ENCODE measurements around the gene SPDYE4.

Gene SPDYE4

DNA sequence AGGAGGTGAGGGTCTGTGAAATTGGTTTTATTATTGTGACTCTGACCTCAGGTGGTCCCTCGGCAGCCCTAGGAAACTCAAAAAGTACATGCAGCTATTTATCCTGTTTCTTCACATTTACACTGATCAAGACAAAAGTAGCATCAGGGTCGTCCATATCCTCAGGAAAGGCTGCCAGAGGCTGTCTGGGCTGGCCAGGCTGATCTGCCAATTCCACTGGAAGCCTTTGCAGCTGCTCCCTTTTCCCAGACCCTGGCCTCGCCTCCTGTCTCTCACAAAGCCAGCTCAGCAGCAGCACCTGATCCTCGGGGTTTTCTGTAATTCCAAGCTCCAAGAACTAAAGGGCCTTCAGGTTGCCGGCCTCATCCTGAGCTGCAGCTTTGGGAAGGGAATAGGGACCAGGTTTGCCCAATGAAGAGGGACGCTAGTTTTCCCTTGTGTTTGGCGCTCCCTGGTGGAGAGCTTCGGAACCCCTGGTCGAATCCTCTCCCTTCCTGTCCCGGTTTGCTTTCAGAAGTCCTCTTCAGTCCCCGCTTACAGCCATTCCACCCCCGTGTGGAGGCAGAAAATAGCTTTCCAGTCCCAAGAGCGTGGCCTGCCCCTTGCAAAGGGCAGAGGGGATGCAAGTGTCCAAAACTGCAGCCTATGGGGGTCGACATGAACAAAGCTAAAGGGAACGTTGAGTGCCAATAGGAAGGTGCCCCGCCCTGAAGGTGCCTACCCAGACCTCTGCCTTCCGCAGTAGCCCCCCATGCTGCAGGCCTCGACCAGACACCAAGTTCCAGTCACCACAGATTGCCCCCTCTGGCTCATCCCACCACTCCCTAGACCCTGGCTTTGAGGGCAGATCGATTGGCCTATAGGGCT is 27.4 kb upstream of the SPDYE4 start:
- peak; percentile 70 for DNase-seq (ENCODE audit: low read depth)

DNA sequence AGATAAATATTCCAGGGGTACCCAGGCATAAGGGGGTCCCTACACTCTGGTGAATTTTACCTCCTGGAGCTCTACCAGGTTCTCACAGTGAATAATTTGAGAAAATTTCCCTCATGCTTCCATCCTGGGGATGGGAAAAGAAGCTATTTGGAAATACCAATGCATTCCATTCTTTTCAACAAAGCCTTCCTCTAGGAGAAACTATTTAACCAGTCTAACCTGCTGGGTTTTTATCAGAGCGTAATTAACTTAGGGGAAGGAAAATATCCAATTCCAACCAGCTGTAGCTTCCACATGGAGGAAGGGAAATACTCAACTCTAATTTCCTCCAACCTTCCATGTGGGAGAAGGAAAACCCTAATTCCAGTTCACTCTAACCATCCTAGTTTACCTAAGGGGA is 23.8 kb upstream of the SPDYE4 start:
- DNase-seq (ENCODE audit: low read depth) = no peak

DNA sequence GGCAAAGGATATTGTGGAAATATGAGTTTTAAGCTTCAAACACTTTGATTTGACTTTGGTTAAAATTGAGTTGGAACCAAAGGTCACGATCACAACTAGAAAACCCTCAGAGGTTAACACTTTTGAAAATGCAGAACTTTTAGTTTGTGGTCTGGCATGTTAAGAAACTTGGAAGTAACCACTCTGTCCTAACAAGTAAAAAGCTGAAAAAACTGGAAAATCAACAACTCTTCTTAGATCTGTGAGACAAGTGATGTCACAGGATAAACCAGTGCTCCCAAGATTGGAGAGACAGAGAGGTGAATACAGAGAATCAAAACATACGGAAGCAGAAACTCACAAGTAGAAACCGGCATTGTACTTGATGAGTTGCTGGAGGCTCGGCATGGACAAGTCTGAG is 23.4 kb upstream of the SPDYE4 start:
- DNase-seq (ENCODE audit: low read depth) = no peak

DNA sequence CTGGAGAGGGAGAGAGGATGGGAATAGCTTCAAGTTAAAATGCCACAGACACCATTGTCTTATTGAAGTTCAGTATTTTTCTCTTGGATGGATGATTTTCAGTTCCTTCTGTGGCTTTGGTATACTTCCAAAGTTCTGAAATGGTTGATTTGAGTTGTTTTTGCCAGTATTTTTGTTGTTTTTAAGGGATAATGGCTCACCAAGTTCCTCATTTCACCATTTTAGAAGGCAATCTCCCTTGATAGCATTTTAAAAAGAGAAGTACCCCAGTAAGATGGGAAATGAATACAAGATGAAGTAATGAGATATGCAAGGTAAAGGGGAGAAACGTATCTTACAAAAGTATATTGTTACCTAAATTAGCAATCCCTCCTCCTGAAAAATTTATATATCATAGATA is 18.5 kb upstream of the SPDYE4 start:
- DNase-seq (ENCODE audit: low read depth) = no peak

DNA sequence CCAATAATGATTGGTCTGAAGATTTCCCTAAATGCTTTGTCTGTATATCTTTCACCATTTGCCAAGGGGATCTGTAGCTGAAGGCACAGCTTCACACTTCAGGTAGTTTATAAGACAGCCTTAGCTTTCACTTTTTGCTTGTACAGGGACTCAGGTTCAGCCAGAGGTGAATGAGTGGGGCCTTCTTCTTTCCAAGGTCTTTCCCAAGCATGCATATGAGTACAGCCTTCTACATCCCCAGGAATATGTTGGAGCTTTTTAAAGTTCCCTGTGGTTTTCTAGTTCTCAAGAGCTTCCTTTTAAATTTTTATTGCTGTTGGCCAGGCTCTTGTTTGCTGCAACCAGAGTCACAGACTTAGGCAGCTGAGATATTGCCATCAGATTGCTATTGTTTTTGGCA is 17.9 kb upstream of the SPDYE4 start:
- no peak for DNase-seq (ENCODE audit: low read depth)

DNA sequence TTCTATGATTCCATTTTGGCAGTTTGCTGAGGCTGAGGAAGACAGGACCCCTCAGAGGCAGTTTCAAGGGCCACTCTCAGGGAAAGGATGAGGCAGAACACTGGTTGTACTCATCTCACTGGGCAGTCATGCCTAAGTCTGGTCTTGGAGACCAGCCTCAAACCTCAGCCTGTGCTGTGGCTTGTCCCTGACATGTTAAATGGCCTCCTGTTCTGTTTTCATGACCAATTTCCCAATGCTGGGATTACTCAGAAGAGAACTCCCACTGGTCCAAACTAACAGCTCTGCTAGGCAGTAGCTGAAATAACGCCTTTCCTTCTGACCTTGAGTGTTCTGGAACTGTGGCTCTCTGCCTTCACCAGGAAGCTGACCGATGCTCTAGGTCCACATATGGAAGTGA is 8.4 kb upstream of the SPDYE4 start:
- DNase-seq (ENCODE audit: low read depth) = no peak

DNA sequence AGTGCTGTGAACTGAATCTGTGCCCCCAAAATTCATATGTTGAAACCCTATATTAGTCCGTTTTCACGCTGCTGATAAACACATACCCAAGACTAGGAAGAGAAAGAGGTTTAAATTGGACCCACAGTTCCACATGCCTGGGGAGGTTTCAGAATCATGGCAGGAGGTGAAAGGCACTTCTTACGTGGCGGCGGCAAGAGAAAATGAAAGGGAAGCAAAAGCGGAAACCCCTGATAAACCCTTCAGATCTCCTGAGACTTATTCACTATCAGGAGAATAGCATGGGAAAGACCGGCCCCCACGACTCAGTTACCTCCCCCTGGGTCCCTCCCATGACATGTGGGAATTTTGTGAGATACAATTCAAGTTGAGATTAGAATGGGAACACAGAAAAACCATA is 3.7 kb upstream of the SPDYE4 start:
- DNase-seq (ENCODE audit: low read depth) = no peak

DNA sequence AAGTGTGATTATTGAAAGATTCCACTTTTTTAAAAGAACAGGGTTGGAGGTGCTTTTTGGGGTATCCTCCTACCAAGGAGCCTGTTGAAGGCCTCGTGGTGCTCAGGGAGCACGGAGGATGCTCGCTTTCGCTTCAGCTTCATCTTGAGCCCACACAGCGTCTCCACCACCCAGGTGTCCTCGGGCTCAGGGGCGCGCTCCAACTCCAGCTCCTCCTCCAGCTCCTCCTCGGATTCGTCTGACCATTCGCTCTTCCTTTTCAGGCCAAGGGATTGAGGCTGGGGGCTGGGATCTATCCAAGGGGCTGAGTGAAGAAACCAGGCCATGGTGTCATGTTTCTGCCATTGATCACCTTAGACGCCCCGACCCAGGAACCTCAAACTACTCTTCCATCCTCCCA is 1.2 kb downstream of the SPDYE4 start:
- DNase-seq (ENCODE audit: low read depth) = no peak

DNA sequence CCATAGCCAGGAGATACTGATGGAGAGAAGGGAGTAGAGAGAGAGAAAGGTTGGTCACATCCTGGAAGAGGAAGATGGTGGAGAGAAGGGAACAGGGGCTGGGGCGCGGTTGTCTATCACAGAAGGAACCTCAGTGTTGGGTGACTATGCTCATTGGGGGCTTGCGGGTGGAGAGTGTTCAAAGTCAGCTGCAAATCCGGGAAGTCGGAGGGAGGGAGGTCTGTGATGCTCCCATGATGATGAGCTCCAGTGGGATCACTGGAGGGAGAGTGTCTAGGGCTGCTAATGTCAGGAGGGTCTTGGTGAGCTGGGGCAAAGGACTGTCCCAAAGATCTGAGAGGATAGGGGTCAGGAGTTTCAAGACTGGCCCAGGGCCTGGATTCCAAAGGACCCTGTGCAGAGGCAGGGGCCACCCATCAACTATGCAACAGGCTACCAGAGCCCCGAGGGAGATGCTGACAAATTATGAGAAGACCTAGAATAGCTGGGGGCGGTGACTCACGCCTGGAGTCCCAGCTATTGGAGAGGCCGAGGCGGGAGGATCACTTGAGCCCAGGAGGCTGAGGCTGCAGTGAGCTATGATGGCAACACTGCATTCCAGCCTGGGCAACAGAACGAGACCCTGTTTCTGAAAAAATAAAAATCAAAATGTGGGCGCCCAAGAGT is 2.6 kb downstream of the SPDYE4 start:
- DNase-seq (ENCODE audit: low read depth) = no peak

DNA sequence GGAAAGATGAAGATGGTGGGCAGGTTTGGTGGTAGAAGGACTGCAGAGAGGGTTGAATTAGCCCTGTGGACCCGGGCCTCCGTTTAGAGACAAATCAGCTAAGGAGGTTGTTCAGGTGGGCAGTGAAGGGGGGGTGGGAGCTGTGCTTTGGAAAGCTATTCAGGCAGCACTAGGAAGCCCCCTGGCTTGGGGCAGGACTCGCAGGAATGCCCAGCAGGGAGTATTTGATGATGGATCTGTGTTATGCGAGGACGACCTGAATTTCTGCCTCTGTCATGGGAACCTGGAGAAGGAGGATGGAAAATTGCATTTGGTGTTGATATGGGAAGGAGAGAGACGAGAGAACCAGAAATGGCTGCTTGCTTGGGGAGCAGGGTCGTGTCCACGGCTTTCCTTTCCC is 3.5 kb downstream of the SPDYE4 start:
- no peak for DNase-seq (ENCODE audit: low read depth)

DNA sequence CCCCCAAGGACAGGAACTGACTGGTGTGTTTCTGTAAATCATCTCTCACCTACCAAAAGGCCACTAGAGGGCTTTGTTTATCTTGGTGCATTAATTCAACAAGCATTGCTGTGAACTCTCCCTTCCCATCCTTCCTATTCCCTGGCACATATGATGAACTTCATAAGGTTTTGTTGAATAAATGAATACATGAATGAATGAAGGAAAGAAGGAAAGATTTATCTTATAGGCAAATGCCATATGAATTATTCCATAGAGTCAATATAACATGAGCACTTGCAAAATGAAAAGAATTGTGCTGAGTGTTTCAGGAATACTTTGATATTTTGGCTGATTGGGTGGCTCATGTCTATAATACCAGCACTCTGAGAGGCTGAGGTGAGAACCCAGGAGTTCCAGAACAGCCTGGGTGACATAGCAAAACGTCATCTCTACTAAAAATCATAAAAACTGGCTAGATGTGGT is 4.3 kb downstream of the SPDYE4 start:
- peak; percentile 29 for DNase-seq (ENCODE audit: low read depth)

DNA sequence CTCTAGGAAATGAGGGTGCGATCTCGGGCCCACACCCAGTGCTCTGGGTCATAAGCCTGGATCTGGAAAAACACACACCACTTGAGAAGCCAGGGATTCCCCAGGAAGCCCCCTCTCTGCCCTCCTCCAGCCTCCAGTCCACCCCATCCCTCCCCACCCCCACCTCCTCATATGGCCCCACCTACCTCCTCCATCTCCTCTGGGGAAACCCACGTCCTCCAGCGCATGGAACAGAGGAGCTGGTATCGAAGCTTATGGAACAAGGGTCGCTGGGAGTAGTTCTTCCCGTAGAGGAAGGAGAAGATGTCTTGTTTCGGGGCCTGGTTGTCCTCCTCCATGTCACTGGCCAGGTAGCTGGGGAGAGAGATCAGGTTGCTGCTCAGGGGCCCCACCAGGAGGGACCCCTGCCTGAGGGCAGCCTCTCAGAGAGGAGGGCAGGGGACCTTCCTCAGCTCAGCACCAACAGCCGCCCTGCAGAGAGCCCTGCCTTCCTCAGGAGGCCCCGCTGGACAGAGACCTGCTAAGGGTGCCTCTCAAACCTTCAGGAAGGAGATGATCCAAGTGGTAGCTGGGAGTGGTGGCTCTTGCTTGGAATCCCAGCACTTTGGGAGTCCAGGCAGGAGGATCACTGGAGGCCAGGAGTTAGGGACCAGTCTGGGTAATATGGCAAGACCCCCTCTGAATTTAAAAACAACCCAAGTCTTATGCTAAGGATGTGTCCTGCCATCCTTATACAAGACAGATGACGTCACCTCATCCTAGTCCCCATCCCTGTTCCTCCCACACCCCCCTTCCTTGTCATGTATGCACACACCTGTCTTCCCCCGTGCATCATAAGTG is 5.0 kb downstream of the SPDYE4 start:
- DNase-seq (ENCODE audit: low read depth) = no peak

DNA sequence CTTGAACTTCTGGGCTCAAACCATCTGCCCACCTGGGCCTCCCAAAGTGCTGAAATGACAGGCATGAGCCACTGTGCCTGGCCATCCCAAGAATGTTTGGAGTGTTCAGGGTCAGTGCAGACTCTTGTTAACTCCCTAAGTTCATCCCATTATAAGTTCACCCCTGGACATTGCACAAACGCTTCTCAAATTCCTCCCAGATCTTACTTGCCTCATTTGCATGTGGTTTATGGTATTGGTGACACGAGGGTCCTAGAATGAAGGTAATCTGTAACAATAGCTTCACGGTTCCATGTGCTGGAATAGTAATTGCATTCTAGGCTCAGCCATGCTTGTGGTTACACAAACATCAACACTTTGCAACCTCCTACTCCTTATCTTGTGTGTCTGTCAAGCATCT is 8.7 kb downstream of the SPDYE4 start:
- no peak for DNase-seq (ENCODE audit: low read depth)

DNA sequence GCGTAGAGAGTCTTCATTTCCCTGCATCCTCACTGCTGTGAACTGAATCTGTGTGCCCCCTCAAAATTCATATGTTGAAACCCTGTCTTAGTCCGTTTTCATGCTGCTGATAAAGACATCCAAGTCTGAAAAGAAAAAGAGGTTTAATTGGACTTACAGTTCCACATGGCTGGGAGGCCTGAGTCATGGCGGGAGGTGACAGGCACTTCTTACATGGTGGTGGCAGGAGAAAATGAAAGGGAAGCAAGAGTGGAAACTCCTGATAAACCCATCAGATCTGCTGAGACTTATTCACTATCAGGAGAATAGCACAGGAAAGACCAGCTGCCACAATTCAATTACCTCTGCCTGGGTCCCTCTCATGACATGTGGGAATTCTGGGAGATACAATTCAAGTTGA is 10.6 kb downstream of the SPDYE4 start:
- DNase-seq (ENCODE audit: low read depth) = no peak

DNA sequence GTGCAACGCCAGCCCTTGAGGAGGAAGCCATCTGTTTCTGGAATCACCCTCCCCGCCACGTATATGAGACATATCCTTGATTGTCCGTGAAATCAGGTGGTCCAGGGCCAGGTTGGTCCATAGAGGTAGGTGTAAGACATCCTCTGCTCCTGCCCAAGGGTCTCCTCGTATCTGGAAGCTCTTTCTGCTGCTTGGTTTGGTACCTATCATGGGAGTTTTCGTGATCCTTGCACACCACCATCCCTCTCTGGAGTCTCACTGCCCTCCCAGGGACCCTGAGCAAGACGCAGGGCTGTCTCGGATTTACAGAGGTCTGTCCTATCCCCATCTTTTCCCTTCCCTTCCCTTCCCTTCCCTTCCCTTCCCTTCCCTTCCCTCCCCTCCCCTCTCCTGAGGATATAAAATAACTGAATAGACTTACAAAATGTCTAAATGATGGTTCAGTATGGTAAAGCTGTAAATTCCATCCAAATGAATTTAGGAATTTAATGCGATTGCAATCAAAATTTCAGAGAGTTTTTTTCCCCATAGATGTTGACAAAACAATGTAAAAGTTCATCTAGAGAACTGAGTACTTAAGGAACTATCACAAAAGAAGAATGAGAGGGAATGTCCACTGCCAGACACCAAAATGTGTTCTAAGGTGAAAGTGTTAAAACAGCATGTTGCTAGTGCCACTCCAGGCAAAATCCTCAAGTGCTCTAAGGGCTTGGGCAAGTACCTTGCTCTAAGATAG is 11.7 kb downstream of the SPDYE4 start:
- DNase-seq (ENCODE audit: low read depth) = peak; percentile 25

DNA sequence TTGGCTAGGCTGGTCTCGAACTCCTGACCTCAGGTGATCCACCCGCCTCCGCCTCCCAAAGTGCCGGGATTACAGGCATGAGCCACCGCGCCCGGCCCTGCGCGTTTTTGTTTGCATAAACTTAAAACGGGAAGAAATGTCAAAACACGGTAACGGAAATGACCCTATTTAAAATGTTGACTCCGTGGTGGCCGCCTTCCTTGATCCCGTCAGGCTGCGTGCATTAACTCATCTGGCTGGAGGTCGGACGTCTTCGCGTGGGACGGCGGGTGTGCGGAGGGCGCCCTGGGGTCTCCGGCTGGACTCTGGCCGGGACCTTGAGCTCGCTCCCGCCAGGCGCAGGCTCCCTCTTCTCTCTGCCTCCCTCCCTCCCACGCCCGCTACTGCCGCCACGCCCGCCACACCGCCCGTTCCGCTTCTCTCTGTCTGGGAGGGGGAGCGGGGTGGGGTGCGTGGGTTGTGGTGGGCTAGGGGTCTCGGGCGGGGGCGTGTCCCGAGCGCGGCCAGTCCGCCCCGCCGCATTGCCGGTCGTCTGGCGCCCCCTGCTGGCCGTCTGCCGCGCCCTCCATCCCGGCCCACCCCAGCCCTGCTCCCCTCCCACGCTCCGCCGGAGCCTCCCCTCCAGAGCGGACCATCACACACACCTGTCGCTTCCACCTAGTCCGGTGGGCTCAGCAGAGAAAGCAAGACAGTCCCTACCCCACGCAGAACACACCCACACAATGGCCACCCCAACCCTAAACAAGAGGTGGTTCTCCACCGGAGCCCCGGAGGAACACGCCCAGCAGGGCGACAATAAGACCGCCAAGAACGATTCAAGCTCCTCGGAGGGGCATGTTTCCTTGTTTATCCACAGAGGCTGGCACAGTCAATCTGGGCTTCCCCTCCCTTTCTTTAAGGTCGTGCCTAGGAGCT is 12.5 kb downstream of the SPDYE4 start:
- DNase-seq (ENCODE audit: low read depth) = peak; percentile 59

DNA sequence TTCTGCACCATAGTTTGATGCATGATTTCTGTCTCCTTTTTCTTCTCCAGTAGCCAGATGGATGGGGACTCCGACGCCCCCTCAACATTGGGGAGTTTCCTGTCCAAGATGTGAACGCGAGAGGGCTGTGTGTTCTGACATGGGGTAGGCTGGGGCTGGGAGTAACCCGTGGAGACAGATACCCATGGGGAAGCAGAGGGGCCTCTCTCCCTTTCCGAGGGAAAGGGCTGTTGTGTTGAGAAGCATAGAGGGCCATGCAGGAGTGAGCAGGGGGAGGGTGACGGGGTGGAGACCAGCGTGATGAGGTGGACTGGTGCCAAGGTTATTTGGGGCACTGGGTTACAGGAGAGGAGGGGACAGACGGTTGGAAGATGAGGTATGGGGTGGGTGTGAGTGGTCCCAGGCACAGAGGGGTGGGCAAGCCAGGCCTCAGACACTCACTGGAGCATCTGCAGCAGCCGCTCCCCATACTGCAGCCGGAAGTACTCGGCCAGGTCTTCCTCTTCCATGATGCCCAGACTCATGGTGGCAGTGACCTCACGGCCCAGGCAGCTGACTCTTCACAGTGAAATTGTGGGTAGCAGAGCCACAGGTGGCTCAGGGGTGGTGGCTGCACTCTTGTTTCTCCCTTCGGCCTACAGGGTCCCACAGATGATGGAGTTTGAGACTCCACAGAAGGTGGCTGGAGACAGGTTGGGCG is 14.1 kb downstream of the SPDYE4 start:
- no peak for DNase-seq (ENCODE audit: low read depth)

DNA sequence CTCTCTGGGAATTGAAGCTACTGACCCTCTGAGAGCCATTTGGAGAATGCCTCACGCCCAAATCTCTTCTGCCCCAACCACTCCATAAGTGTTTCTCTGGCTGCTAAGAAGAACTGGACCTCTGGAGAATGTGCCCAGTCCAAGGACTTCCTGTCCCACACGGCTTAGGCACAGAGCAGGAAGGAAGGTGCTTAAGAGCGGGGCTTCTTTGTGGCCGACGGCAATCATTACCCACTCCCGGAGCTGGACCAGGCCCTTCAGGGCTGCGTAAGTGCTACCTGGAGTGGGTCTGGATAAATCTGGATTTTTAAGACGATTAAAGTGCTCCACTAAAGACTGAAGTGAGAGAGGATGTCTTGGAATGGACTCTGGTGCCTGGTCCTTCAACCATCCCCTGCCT is 15.5 kb downstream of the SPDYE4 start:
- DNase-seq (ENCODE audit: low read depth) = no peak

DNA sequence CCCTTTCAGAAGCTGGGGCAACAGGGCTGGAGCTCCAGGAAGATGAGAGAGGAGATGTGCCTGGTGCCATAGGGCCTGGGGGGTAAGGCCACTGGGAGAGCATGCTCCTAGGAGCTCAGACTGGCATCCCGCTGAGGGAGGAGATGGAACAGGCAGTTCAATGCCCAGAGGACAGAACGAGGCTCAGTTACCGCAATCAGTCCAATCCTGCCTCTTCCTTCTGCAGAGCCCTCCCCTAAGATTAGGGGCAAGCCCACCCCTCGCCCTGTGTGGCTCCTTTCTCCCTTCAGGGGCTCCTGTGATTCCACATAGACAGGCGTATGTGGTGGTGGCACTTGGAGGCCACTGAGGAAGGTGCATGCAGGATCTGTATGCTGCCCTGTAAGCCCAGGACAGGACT is 16.1 kb downstream of the SPDYE4 start:
- no peak for DNase-seq (ENCODE audit: low read depth)

DNA sequence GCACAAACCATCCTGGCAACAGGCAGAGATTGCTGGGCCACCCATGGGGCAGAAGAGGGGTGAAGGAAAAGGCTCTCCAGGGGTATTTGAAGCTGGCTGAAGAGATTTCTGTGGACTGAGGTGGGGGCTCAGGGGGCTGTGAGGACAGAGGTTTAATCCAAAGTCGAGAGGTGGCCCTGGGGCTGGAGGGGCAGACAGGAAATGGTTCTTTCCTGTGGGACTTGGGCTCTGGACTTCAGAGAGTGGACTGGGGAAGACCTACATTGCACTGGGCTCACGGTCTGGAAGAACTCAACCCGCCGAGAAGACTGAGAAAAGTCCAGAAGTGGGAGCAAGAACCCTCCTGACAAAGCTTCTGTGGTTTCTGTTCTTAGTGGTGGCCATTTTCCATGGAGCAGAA is 16.6 kb downstream of the SPDYE4 start:
- no peak for DNase-seq (ENCODE audit: low read depth)

Measured in EH (cell line).